ENCODE measurements around the gene ABTB2.

DNA sequence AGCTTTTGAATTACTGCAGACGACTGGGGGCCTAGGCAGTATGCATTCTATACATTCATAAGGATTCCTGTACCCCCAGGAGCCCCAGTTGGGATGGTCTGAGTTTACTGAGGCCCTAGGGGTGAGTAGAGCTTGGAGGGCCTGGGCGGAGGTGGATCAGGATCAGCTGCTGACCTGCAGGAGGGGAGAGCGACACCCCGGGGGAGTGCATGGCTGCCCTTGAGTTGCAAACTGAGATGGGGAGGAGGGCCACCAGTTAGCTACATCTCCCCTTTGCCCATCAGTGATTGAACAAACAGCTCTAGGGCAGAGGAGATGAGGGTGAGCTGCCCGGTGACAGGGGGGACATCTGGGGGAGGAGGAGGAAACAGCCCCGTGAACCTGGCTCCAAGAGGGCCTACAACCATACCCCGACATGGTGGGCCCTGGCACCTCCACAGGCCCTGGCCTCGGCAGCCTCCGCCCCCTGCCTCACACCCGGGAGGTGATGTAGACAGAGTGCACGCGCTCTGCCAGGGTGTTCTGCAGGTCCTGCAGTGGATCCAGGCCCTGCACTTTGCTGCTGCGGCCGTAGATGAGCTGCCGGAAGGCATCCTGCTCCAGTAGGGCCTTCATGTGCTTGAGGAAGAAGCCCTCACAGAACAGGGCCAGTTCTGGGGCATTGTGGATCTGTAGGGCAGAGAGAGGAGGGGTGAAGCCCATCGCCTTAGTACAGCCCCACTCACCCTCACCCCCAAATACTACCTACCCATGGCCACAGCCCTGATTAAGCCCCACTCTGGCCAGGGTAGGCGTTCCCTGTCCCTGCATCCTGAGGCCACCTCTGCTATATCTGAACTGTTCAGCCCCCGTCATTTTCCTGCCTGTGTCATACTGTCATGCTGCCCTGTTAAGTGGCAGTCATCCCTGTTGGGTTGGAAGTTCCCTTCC, 205.6 kb downstream of the ABTB2 start:
- TF ChIP-seq, protein P1, sequence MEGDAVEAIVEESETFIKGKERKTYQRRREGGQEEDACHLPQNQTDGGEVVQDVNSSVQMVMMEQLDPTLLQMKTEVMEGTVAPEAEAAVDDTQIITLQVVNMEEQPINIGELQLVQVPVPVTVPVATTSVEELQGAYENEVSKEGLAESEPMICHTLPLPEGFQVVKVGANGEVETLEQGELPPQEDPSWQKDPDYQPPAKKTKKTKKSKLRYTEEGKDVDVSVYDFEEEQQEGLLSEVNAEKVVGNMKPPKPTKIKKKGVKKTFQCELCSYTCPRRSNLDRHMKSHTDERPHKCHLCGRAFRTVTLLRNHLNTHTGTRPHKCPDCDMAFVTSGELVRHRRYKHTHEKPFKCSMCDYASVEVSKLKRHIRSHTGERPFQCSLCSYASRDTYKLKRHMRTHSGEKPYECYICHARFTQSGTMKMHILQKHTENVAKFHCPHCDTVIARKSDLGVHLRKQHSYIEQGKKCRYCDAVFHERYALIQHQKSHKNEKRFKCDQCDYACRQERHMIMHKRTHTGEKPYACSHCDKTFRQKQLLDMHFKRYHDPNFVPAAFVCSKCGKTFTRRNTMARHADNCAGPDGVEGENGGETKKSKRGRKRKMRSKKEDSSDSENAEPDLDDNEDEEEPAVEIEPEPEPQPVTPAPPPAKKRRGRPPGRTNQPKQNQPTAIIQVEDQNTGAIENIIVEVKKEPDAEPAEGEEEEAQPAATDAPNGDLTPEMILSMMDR (conservative IDR thresholded peaks at IDR 0.05; ENCODE audit: low read length): no peak
- TF ChIP-seq EZH2phosphoT487 (IDR thresholded peaks at IDR 0.05; ENCODE audit: borderline replicate concordance, low read depth, low read length): no peak
